ENCODE measurements around the gene DNM2.

Gene DNM2

DNA sequence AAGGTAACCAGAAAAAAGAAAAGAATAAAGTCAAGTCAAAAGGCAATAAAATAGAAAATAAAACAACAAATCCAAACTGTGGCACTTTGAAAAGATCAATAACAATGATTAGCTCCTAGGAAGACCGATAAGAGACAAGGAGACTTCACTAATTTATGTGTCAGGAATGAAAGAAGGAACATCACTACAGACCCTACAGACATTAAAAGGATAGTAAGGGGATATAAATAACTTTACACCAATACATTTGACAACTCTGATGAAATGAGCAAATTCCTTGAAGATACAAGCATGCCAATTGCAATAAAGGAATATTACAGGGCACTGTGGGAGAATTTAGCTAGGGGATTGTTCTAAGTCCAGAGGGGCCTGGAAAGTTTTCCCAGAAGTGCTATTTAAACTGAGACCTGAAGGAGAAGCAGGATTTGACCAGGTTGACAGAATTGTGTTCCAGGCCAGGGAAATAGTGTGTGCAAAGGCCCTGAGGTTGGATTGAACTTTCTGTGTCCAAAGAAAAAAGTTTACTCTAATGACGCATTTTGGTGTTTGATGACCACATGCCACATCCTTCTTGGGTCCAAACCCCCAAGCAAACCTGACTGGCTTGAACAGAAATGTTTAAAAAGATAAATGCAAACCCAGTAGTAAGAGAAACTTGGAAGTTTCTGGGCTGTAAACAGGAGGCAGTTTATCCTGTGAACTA is 128.8 kb downstream of the DNM2 start:
- DNase-seq (ENCODE audit: low read depth): no peak
- TF ChIP-seq, protein P1, sequence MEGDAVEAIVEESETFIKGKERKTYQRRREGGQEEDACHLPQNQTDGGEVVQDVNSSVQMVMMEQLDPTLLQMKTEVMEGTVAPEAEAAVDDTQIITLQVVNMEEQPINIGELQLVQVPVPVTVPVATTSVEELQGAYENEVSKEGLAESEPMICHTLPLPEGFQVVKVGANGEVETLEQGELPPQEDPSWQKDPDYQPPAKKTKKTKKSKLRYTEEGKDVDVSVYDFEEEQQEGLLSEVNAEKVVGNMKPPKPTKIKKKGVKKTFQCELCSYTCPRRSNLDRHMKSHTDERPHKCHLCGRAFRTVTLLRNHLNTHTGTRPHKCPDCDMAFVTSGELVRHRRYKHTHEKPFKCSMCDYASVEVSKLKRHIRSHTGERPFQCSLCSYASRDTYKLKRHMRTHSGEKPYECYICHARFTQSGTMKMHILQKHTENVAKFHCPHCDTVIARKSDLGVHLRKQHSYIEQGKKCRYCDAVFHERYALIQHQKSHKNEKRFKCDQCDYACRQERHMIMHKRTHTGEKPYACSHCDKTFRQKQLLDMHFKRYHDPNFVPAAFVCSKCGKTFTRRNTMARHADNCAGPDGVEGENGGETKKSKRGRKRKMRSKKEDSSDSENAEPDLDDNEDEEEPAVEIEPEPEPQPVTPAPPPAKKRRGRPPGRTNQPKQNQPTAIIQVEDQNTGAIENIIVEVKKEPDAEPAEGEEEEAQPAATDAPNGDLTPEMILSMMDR (IDR thresholded peaks at IDR 0.05; ENCODE audit: control insufficient read depth, extremely low read depth, insufficient read depth): no peak
- H3K4me3 ChIP-seq (ENCODE audit: low read depth, low read length): no peak overlapping the region

DNA sequence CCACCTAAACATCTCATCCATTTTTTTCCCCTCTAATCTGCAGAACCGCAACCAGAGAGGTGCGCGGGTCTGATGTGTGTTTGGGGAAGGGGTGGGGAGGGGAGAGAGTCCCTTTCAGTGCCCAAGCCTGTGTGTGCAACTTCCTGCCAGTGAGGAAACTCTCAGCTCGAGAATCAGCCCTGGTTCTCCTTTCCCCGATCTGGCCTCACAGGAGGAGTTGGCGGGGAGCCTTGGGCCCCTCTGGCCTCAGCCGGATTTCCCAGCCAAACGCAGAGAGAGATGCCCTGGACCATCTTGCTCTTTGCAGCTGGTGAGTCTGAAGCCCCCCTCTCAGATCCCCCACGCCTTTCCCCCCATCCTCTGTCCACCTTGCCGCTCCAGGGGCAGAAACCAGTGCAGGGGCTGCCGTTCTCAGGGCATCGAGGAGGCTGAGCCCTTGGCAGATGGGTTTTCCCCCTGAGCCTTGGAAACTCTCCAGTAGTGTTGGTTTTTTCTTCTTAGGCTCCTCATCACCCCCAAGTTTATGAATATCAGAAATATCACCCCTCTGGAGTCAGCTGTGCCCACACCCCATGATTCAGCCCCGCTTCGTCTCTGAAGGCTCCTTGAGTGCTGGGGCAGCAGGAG is 130.5 kb downstream of the DNM2 start, which contains the start of gene C19orf38:
C19orf38 (plus strand) TSS at position 186 of the 627 bp plus-strand sequence; CDS start at position 280, 94 bp downstream.
- H3K4me3 ChIP-seq (ENCODE audit: low read depth, low read length): no peak within 1 kb of the TSS
- TF ChIP-seq, protein P1 (IDR thresholded peaks at IDR 0.05; ENCODE audit: control insufficient read depth, extremely low read depth, insufficient read depth): no peak
- DNase-seq (ENCODE audit: low read depth): no peak

DNA sequence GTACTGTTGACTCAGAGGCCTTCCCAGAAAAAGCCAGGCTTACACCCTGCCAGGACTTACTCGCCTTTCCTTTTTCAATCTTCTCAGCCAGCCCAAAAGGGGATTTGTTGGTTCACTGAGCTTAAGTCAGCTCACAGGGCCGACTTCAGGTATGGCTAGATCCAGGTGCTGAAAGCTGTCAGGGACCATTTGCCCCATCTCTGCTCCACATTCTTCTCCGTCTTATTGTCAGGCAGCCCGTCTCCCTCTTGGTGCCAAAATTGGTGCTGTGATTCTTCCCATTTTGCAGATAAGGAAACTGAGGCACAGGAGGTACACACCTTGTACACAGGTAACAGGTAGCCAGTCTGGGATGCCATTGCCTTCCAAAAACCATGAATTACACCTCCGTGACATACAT is 132.8 kb downstream of the DNM2 start:
- TF ChIP-seq, protein P1 (IDR thresholded peaks at IDR 0.05; ENCODE audit: control insufficient read depth, extremely low read depth, insufficient read depth): no peak
- H3K4me3 ChIP-seq (ENCODE audit: low read depth, low read length): no peak overlapping the region

DNA sequence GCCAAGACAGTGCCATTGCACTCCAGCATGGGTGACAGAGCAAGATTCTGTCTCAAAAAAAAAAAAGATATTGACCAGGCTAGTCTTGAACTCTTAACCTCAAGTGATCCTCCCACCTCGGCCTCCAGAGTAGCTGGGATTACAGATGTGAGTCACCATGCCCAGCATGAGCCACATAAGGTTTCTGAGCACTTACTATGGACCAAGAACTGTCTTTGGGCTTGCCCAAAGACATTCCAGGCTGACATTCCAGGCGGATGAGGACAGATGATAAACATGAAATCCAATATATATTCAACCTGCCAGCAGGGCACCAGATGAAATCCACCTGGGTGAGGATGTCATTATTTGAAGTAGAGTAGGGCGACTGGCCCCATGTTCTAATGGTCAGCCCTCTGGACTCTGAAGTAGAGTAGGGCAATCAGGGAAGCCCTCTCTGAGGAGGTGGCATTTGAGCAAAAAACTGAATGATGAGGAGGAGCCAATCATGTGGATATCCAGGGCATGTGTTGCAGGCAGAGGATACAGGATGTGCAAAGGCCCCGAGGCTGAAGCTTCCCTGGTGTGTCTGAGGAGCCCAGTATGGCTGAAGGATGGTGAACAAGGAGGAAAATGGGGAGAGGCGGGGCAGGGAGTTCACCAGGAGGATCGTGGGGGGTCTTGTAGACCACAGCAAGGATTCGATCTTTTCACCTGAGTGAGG is 134.4 kb downstream of the DNM2 start:
- TF ChIP-seq, protein P1 (IDR thresholded peaks at IDR 0.05; ENCODE audit: control insufficient read depth, extremely low read depth, insufficient read depth): no peak
- no peak for DNase-seq (ENCODE audit: low read depth)

More for the DNA sequence above, 132.8 kb downstream of the DNM2 start:
- DNase-seq (ENCODE audit: low read depth): no peak

DNA sequence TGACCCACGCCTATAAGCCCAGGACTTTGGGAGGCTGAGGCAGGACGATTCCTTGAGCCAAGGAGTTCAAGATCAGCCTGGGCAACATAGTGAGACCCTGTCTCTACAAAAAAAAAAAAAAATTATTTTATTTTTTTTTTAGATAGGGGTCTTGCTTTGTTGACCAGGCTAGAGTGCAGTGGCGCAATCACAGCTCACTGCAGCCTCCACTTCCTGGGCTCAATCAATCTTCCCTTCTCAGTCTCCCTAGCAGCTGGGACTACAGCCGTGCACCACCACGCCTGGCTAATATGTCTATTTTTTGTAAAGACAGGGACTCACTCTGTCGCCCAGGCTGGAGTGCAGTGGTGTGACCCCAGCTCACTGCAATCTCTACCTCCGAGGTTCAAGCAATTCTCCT is 135.1 kb downstream of the DNM2 start:
- H3K4me3 ChIP-seq (ENCODE audit: low read depth, low read length): no peak overlapping the region
- TF ChIP-seq, protein P1 (IDR thresholded peaks at IDR 0.05; ENCODE audit: control insufficient read depth, extremely low read depth, insufficient read depth): no peak
- no peak for DNase-seq (ENCODE audit: low read depth)

More for the DNA sequence above, 134.4 kb downstream of the DNM2 start:
- no peak overlapping the region for H3K4me3 ChIP-seq (ENCODE audit: low read depth, low read length)

DNA sequence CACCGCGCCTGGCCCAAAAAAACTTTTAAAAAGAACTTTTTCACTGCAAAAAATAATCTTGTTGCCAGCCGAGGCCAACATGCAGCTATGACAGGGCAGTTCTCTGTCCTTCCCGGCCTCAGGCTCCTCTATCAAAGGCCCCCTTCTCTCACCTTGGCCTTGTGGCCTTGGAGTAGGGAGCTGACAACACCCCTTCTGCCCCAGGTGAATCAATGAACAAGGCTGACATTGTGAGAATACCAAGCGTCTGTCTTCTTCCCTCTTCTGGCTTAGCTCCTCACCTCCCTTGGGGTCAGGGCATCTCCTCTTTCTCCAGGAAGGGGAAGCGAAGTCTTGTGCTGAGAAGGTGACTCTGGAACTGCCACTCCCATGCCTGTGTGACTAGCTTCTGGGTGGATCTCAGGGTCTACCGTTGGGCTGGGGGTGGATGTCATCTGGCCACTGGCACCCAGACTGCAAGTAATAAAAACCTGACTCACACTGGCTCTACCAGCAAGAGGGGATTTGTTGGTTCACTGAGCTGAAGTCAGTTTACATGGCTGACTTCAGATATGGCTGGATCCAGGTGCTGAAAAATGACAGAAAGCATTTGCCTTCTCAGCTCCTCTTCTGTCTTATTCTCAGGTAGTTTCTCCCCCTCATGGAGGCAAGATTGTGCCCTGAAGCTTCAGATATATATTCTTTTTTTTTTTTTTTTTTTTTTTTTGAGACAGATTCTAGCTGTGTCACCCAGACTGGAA is 136.6 kb downstream of the DNM2 start:
- no peak for DNase-seq (ENCODE audit: low read depth)
- H3K4me3 ChIP-seq (ENCODE audit: low read depth, low read length): no peak overlapping the region
- TF ChIP-seq, protein P1 (IDR thresholded peaks at IDR 0.05; ENCODE audit: control insufficient read depth, extremely low read depth, insufficient read depth): no peak
